SK-N-SH treated with all-trans-retinoic acid at 6 μM for 48 hours (cell line): ENCODE data around the gene SERGEF.

Experiments
- ARNTL ChIP-seq: fragments of 450-650 bp; formaldehyde crosslinking; IDR thresholded peaks from 2 replicates; pipeline ENCODE4 v1.5.0; 2020; ENCODE audit warnings: low read depth, mild to moderate bottlenecking, moderate library complexity, borderline replicate concordance
- GLIS3 ChIP-seq: fragments of 250-450 bp; sonication (Bioruptor Pico); IDR thresholded peaks from 2 replicates; pipeline ENCODE4 v1.5.0; 2020; ENCODE audit warnings: mild to moderate bottlenecking, moderate library complexity
- ZFP30 ChIP-seq: fragments of 450-650 bp; formaldehyde crosslinking; IDR thresholded peaks from 2 replicates; pipeline ENCODE4 v1.5.0; 2022; ENCODE audit warnings: mild to moderate bottlenecking, moderate library complexity
- ZNF70 ChIP-seq: fragments of 450-650 bp; formaldehyde crosslinking; IDR thresholded peaks from 2 replicates; pipeline ENCODE4 v1.5.0; 2020; ENCODE audit warnings: mild to moderate bottlenecking, moderate library complexity

DNA sequence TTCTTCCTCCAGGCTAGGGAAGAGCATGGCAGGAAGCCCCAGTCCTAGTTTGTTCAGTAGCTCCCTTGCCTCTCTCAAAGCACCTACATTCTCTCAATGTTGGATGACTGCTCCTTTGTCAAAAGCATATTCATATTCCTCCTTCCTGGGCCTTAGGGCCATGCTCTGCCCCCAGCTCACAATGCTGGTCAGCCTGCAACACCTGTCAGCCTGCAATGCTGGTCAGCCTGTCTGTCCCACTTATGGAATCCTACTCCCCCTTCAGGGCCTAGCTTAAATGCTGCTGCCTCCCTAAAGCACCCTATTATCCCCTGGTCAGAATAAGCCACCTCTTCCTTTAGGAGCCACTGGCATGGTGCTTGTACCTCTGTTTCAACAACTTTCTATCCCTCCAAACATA is 45.2 kb downstream of the SERGEF start:
- TF ChIP-seq ARNTL (CRISPR knock-in tag) (no peak), ZFP30 (CRISPR knock-in tag) (no peak), GLIS3 (CRISPR knock-in tag) (no peak), ZNF70 (no peak)
